CD4-positive, alpha-beta T cell treated with Interleukin-6 for 4 hours (primary cell): ENCODE results near the gene ACIN1.

Experiments used
- DNase-seq: peaks from one replicate; pipeline ENCODE4 v3.0.0-alpha.2; 2020; ENCODE audit warnings: mixed read lengths

Gene ACIN1

DNA sequence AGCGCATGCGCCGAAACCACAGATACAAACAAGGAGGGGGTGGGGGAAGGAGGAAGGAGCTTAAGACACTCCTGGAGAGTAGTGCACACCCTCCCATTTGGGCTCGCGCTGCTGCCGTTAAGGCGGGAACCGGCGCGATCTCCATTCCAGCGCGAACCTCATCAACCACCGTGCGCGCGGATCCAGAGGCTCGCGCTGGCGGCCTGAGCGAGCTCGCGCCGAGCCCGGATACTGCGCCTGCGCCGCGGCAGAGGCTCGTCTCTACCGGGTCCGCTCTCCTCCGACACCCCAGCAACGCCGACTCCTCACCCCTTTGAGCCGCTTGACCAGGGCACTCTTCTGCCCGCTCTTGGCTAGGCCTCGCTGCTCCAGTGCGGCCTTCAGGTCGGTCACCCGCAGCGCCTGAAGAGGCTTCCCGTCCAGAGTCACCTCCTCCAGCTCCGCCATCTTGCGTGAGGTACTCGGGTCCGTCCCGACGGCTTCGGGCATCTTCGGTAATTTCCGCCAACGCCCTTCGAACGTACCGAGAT is at the start of gene ACIN1:
ACIN1 (minus strand) TSS at position 471 of the 530 bp plus-strand sequence; CDS start at position 447, 24 bp downstream.
- peak; percentile 78 for DNase-seq

- DNase-seq: no peak
Observed at GRCh38 chr14:23143911-23144310, 49.0 kb upstream of the ACIN1 start.

DNA sequence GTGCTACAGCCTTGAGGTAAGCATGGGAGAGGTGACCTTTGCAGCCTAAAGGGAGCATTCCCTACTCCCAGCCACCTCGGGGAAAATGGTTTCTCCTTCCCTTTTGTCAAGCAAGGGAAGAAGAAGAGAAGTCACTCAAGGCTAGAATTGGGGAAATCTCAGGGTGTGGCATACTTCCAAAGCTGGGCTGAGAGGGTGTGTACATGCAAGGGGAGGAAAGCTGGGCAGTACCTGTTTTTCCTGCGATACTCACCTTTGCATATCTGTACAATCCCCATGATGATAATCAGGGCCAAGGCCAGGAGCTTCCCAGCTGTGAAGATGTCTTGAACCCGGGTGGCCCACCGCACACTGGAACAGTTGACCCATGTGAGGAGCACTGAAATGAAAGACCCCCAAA is 47.9 kb upstream of the ACIN1 start:
- no peak for DNase-seq

- DNase-seq: no peak
Observed at GRCh38 chr14:23141706-23142444, 46.9 kb upstream of the ACIN1 start.

GRCh38 chr14:23140371-23140770 is 45.4 kb upstream of the ACIN1 start:
- DNase-seq: no peak

- DNase-seq: no peak
Observed at GRCh38 chr14:23139874-23140273, 44.9 kb upstream of the ACIN1 start.

DNA sequence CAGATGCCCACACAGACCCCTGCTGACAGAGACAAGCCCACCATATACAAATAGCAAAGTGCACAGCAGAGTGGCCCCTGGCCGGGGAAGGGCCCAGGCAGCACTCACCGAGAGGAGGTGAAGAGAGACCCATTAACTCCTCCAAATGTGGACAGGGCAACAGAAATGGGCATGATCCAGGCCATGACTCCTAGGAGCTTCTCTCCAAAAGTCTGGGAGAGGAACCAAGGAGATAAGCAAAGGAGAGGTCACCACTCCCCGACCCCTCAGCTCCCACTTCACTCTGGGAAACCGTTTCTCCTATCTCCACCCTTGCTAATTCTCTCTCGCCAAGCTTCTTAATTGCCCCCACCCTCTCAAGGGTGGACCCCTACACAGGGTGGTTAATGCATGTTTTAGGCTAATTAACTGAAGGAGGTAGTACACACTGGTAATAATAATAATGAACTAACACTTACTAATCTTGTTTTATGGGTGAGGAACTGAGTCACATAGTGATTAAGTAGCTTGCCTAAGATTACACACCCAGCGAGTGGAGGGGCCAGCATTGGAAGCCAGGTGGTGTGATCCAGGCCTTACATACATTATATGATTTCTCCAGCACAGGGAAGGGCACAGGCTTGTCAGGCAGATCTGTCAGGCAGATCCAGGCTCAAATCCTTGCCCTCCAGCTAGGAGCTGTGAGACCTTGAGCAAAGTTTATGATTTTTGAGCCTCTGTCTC is 43.0 kb upstream of the ACIN1 start:
- no peak for DNase-seq

DNA sequence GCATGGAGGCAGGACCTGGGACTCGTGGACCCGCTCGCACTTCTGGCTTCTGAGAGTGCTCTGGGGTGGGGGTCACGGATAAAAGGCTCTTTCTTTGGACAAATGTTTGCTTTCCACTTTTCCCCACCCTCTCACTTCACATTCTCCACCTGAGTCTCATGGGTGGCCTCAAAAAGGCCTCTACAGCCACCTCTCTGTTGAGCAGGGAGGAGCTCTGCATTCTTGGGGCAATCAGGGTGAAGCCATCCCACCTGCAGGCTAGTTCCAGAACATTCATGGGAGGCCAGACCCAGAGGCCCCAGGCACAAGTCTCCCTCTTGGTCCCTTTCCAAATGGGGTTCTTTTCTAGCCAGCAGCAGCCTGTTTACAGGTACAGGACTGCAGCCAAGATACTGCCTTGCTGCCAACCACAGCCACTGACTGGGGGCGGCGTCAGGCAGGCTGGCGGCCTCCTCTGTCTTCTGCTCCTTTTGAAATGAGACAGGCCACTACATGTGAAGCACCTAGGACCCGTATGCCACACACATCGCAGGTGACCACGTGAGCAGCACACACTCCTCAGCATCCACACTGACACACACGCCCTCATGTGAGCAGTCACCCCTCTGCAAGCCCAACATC is 42.4 kb upstream of the ACIN1 start:
- no peak for DNase-seq

GRCh38 chr14:23136566-23137133 is 41.7 kb upstream of the ACIN1 start:
- no peak for DNase-seq

DNA sequence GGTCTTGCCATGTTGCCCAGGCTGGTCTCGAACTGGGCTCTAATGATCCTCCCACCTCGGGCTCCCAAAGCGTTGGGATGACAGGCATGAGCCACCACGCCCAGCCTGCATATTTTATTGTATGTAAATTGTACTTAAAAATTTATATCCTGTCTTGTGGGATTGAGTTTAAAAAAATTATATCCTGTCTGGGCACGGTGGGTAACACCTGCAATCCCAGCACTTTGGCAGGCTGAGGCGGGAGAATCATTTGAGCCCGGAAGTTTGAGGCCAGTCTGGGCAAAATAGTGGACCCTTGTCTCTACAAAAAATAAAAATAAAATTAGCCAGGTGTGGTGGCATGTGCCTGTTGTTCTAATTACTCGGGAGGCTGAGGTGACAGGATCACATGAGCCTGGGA is 38.0 kb upstream of the ACIN1 start:
- no peak for DNase-seq

GRCh38 chr14:23131482-23131881 is 36.5 kb upstream of the ACIN1 start:
- no peak for DNase-seq

- no peak for DNase-seq
Observed at GRCh38 chr14:23130871-23131270, 35.9 kb upstream of the ACIN1 start.

GRCh38 chr14:23129759-23130316 is 34.9 kb upstream of the ACIN1 start:
- no peak for DNase-seq

GRCh38 chr14:23128969-23129758 is 34.2 kb upstream of the ACIN1 start:
- DNase-seq: no peak

DNA sequence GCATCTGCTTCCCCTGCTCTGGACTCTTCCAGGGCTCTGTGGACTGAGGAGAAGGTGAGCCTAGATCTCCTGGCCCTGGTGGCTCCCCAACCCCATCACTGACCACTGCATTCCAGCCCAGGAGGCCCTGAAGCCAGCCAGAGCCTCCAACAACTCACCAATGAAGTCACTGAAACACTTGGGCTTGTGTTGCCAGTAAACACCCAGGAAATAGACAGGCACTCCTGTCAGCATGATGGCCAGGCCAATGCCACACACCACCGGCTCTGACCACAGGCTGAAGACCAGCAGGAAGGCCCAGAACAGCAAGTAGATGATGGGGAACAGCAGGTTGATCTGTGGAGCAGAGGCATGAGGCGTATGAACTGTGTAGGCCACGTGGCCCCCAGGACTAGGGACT is 32.9 kb upstream of the ACIN1 start:
- no peak for DNase-seq

DNA sequence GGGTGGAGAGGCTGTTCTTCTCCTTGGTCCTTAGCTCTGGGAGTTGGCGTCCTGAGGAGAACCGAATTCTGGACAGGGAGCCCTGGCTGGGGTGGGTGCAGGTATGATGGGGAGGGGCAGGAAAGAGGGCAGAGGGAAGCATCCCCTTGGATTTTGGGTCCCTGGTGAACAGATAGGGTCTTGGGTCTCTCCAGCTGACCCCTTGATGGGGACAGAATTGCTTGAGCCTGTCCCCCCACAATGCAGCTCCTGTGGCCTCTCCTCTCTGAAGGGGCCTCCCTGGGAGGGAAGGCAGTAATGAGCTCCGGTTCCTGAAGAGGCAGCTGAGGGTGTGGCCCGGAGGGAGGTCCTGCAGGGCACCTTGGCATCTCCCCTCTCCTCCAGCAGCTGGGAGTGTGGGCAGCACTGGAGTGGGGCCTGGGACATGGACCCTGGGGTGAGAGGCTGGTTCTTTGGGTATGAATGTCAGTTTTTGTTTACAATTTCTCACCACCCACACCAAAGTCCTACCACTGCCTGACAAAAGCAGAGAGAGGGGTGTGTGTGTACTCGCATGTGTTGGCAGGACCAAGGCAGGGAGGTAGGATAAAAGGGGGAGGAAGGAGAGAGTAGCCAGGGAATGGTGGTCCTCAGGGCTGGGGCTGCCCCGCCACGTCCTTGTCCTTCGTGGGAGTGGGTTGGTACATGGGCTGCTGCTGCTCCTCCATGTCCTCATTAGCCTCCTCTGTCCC is 31.8 kb upstream of the ACIN1 start:
- DNase-seq: no peak

DNA sequence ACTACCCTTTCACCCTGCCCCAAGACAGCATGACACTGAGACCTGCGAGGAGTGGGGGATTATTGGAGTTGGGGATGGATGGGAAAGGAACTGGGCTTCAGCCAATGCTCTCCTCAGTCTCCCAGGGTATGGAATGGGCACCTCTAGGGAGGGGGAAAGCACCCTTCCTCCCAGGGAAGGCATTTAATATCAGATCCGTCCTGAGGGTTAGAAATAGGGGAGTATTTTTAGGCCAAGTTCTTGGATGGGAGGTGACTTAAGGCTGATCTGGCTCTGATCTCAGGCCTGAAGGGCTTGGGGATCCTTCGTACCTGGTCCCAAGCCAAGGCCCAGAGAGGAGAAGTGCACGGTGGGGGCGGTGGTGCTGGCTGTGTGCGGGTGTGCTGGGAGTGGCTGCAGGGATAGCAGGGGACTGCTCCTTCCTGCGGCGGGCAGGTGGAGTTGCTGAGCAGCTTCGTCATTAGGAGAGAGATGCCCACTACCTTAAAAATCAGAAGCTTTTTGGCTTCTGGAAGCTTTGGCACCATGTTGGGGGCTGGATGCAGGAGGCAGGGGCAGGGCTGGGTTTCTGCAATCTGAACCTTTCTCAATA is 31.1 kb upstream of the ACIN1 start:
- DNase-seq: no peak

- DNase-seq: no peak
Observed at GRCh38 chr14:23125011-23125410, 30.1 kb upstream of the ACIN1 start.

- DNase-seq: no peak
Observed at GRCh38 chr14:23124337-23124954, 29.5 kb upstream of the ACIN1 start.

DNA sequence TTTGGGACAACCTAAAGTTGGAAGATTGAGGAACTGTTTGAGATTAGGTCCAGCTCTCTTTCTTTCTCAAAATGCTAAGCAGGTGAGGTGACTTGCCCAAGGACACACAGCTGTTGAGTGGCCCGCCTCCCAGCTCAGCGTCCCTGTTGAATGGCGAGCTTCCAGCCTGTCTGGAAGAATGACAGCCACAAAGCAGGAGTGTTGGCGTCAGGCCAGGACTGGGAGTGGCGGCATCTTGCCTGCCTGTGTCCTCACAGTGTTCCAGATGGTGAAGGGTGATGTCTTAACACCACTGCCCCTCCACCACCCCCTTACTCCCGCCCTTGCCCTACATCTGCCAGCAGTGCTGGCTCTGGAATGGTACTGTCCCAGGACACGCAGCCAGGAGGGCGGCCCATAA is 28.5 kb upstream of the ACIN1 start:
- DNase-seq: no peak

DNA sequence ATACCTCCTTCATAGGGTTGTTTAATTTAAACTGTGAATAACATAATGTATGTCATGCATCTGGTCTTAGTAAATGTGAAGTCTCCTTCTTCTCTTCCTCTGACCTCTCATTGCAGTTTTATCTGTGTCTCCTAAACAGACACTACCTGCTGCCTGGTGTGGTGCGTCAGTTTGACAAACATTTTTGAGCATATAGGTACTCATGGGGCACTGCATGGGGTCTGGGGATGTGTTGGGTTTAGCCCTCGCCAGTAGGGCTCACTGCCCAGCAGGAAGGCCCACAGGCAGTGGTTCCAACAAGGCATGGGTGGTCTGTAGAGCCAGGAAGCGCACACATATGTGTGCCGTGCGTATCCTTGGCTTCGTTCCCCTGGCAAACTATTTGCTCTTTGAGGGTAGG is 27.1 kb upstream of the ACIN1 start:
- no peak for DNase-seq
